Lower lobe of right lung (tissue), 2 donors: Measurements from ENCODE around the gene RYR1. TPM values are rescaled to one million over a fixed set of nuclear protein-coding genes. Genes with fewer than 3 reads are reported as not detected.

Experiments
- ATAC-seq, 2 donors: fragments of 200-7000 bp; cut with Tn5 transposase; one replicate each; pipeline ENCODE4 v1.9.1; 2020 to 2022; ENCODE audit warnings: mild to moderate bottlenecking in 2 of 2, moderate library complexity in 2 of 2
- DNase-seq: peaks from one replicate; pipeline ENCODE4 v3.0.0-alpha.2; 2020
- H3K27ac ChIP-seq: fragments of 200-600 bp; one replicate; pipeline ENCODE4 v1.8.0; 2022
- H3K27me3 ChIP-seq: fragments of 200-600 bp; one replicate; pipeline ENCODE4 v1.8.0; 2022; ENCODE audit warnings: low read depth
- H3K36me3 ChIP-seq: fragments of 200-600 bp; one replicate; pipeline ENCODE4 v1.8.0; 2022; ENCODE audit warnings: mild to moderate bottlenecking
- H3K4me1 ChIP-seq: fragments of 200-600 bp; one replicate; pipeline ENCODE4 v1.8.0; 2022
- H3K4me3 ChIP-seq: fragments of 200-600 bp; one replicate; pipeline ENCODE4 v1.8.0; 2022; ENCODE audit warnings: mild to moderate bottlenecking
- H3K9me3 ChIP-seq: fragments of 200-600 bp; one replicate; pipeline ENCODE4 v1.8.0; 2022
- CTCF ChIP-seq: fragments of 200-600 bp; IDR thresholded peaks from one replicate; pipeline ENCODE4 v1.8.0; 2022; ENCODE audit warnings: antibody characterized with exemption, mild to moderate bottlenecking
- intact Hi-C: fragments of 100-400 bp; cut with DNase I; formaldehyde crosslinking; loops from one replicate; pipeline ENCODE4 v1.11.0; 2022
- total RNA-seq: library from RNA; stranded (reverse); fragmentation: NEBNext Ultra II Directional; extraction: Animal tissue kit (Norgen Biotek cat#: 25700); gene quantifications from one replicate; pipeline ENCODE4 v1.2.1, GENCODE V29; 2021
- donor health status: DM: no; HTN: yes; CAD: no; lungs with severe emphysema.

The RYR1 gene
- total RNA-seq, 1 donor from 2014 or later: 9.2 TPM

- no peak for TF ChIP-seq CTCF
- H3K4me3 ChIP-seq: peak overlapping the region; percentile 62
- H3K4me1 ChIP-seq: peaks cover 32% of the 10 kb centered on the region
- no peak for DNase-seq
- peaks cover 15% of the 10 kb centered on the region for H3K27me3 ChIP-seq
- no peak overlapping the region for H3K27ac ChIP-seq
- H3K36me3 ChIP-seq: no peaks in the 10 kb centered on the region
- intact Hi-C loops: no loop called here
- no peak for ATAC-seq
- no peaks in the 10 kb centered on the region for H3K9me3 ChIP-seq
Measured at GRCh38 chr19:38389101-38389925, 44.2 kb upstream of the RYR1 start.

GRCh38 chr19:38389957-38390924 is 43.2 kb upstream of the RYR1 start:
- no peak for DNase-seq

GRCh38 chr19:38391911-38392464 is 41.5 kb upstream of the RYR1 start:
- Histone ChIP-seq H3K4me3 (no peak overlapping the region), H3K27me3 (peaks cover 30% of the 10 kb centered on the region), H3K36me3 (no peaks in the 10 kb centered on the region), H3K9me3 (no peaks in the 10 kb centered on the region), H3K27ac (no peak overlapping the region), H3K4me1 (peaks cover 22% of the 10 kb centered on the region)
- TF ChIP-seq CTCF: no peak
- intact Hi-C loops: no loop called here
- ATAC-seq: no peak
- DNase-seq: no peak

More at GRCh38 chr19:38389957-38390924, 43.2 kb upstream of the RYR1 start:
- no peaks in the 10 kb centered on the region for H3K36me3 ChIP-seq
- H3K27ac ChIP-seq: no peak overlapping the region
- intact Hi-C loops: no loop called here
- ATAC-seq: no peak
- no peak overlapping the region for H3K4me3 ChIP-seq
- H3K9me3 ChIP-seq: no peaks in the 10 kb centered on the region
- H3K27me3 ChIP-seq: peaks cover 16% of the 10 kb centered on the region
- H3K4me1 ChIP-seq: peaks cover 32% of the 10 kb centered on the region
- no peak for TF ChIP-seq CTCF

- Histone ChIP-seq H3K9me3 (no peaks in the 10 kb centered on the region), H3K27ac (no peak overlapping the region), H3K4me1 (peaks cover 14% of the 10 kb centered on the region), H3K4me3 (no peak overlapping the region), H3K36me3 (no peaks in the 10 kb centered on the region), H3K27me3 (peaks cover 38% of the 10 kb centered on the region)
- DNase-seq (no peak), ATAC-seq (no peak)
- intact Hi-C loops: no loop called here
- no peak for TF ChIP-seq CTCF
Measured at GRCh38 chr19:38392707-38393308, 40.7 kb upstream of the RYR1 start.

- peaks cover under 1% of the 10 kb centered on the region for H3K4me1 ChIP-seq
- DNase-seq: no peak
- peaks cover 54% of the 10 kb centered on the region for H3K27me3 ChIP-seq
- peak overlapping the region; percentile 2 for H3K4me3 ChIP-seq
- TF ChIP-seq CTCF: no peak
- intact Hi-C loops: no loop called here
- no peaks in the 10 kb centered on the region for H3K36me3 ChIP-seq
- no peak overlapping the region for H3K27ac ChIP-seq
- peak in 1 of 2 donors; percentile 33 for ATAC-seq
- H3K9me3 ChIP-seq: no peaks in the 10 kb centered on the region
Measured at GRCh38 chr19:38394488-38394887, 39.0 kb upstream of the RYR1 start.
